ENCODE results near the gene PIEZO1. TPM values are rescaled to one million over a fixed set of nuclear protein-coding genes. Genes with fewer than 3 reads are reported as not detected.

PIEZO1 gene
- total and polyA plus RNA-seq, 9 of the 15 experiments (the other 6 are each of a cell fraction or from before 2014, with no cell fraction given) = 3.6 to 432 (median 131) TPM

GRCh38 chr16:88769617-88770460, 15.2 kb downstream of the PIEZO1 start (continued):
- TF ChIP-seq THRAP3 (IDR thresholded peaks at IDR 0.05; ENCODE audit: borderline replicate concordance) = no peak
- no peak for TF ChIP-seq PHTF2 (CRISPR knock-in tag; IDR thresholded peaks at IDR 0.05)
- TF ChIP-seq ZNF740 (CRISPR knock-in tag; IDR thresholded peaks at IDR 0.05) = 0 out of 2 replicates have a peak, but pooled peaks have one; percentile 33
- 0 out of 4 replicates have a peak, but pooled peaks of 1 of the 2 experiments have one; percentile 13 for TF ChIP-seq ZNF740 (tag; IDR thresholded peaks at IDR 0.05)
- peak; percentile 37; the same call in 1 of the 2 replicates for TF ChIP-seq KLF13 (tag; IDR thresholded peaks at IDR 0.05; ENCODE audit: borderline replicate concordance, low read depth)
- no peak for TF ChIP-seq ZNF408 (CRISPR knock-in tag; IDR thresholded peaks at IDR 0.05; ENCODE audit: low read depth)
- no peak for TF ChIP-seq ARHGAP35 (IDR thresholded peaks at IDR 0.05; ENCODE audit: partially characterized antibody)
- TF ChIP-seq CBFA2T3 (IDR thresholded peaks at IDR 0.05) = no peak
- no peak for TF ChIP-seq KDM2B (CRISPR knock-in tag; IDR thresholded peaks at IDR 0.05)
- TF ChIP-seq HCFC1 (IDR thresholded peaks at IDR 0.05; ENCODE audit: low read depth, low read length) = no peak
- no peak for TF ChIP-seq U2AF1 (optimal IDR thresholded peaks at IDR 0.05; ENCODE audit: low read depth, low read length)
- peak; percentile 60; the same call in 1 of the 2 replicates for TF ChIP-seq ZNF609 (CRISPR knock-in tag; IDR thresholded peaks at IDR 0.05; ENCODE audit: borderline replicate concordance)
- TF ChIP-seq LARP7 (IDR thresholded peaks at IDR 0.05) = no peak
